ENCODE results near the gene IL15RA.
"Not testable (repeated sequence)": the region's sequence is repeated elsewhere in the genome, so short reads cannot be mapped to it uniquely, and the experiment has no call there.

The IL15RA gene

DNA sequence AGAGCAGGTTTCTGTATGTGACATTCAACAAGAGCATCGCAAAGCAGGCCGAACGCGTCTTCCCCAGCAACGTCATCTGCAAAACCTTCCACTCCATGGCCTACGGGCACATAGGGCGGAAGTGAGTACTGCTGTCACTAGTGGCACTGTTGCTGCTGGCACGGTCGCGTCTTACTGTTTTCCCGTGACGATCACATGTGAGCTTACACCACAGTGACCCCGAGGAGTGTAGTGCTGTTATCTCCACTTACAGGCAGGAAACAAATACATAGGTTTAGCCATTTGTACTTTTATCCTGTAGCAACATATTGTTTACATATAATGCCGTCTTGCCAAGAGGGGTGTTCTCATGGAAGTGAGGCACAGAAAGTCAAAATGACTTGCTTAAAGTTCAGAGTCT lies 61.9 kb downstream of the IL15RA start:
- Histone ChIP-seq H3K36me3 (ENCODE audit: insufficient read depth) (no peaks in the 10 kb centered on the region; the same call in 1 of the 2 replicates), H3K27ac (no peak overlapping the region), H3K79me2 (ENCODE audit: insufficient read depth, low read depth) (no peaks in the 10 kb centered on the region), H2AFZ (ENCODE audit: low read depth) (no peak overlapping the region), H3K27me3 (ENCODE audit: insufficient read depth, low read depth) (no peaks in the 10 kb centered on the region), H3K9ac (no peak overlapping the region), H4K20me1 (ENCODE audit: insufficient read depth) (no peaks in the 10 kb centered on the region), H3K4me3 (IDR thresholded peaks at IDR 0.05; ENCODE audit: insufficient read depth, low read depth, low read length) (no peak overlapping the region), H3K4me2 (no peak overlapping the region), H3K4me1 (ENCODE audit: low read depth, poor library complexity, severe bottlenecking) (no peaks in the 10 kb centered on the region)
- TF ChIP-seq, protein P1, sequence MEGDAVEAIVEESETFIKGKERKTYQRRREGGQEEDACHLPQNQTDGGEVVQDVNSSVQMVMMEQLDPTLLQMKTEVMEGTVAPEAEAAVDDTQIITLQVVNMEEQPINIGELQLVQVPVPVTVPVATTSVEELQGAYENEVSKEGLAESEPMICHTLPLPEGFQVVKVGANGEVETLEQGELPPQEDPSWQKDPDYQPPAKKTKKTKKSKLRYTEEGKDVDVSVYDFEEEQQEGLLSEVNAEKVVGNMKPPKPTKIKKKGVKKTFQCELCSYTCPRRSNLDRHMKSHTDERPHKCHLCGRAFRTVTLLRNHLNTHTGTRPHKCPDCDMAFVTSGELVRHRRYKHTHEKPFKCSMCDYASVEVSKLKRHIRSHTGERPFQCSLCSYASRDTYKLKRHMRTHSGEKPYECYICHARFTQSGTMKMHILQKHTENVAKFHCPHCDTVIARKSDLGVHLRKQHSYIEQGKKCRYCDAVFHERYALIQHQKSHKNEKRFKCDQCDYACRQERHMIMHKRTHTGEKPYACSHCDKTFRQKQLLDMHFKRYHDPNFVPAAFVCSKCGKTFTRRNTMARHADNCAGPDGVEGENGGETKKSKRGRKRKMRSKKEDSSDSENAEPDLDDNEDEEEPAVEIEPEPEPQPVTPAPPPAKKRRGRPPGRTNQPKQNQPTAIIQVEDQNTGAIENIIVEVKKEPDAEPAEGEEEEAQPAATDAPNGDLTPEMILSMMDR (conservative IDR thresholded peaks at IDR 0.05; ENCODE audit: low read depth, low read length), result no peak

DNA sequence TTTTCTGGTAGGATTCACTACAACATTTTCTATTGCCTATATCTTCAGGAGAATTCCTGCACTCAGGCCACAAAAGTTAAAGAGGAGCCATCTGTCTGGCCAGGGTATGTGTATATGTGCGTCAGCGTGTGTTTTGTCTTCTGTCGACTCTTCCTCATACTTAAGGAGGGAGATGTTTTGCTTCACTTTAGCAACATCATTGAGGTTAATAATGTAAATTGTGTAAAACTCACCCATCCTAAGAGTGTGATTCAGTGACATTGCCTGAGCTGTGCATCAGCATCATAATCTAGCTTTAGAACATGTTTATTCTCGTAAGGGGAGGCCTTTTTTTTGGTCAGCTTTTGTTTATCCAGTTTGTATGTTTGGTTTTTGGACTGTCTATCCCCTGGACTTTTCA lies 63.6 kb downstream of the IL15RA start:
- Histone ChIP-seq H3K27ac (no peak overlapping the region), H4K20me1 (ENCODE audit: insufficient read depth) (no peaks in the 10 kb centered on the region), H3K4me2 (no peak overlapping the region), H3K4me1 (ENCODE audit: low read depth, poor library complexity, severe bottlenecking) (no peaks in the 10 kb centered on the region), H3K27me3 (ENCODE audit: insufficient read depth, low read depth) (no peaks in the 10 kb centered on the region), H3K79me2 (ENCODE audit: insufficient read depth, low read depth) (no peaks in the 10 kb centered on the region), H3K4me3 (IDR thresholded peaks at IDR 0.05; ENCODE audit: insufficient read depth, low read depth, low read length) (no peak overlapping the region), H3K36me3 (ENCODE audit: insufficient read depth) (peaks cover 3% of the 10 kb centered on the region; the same call in 1 of the 2 replicates), H2AFZ (ENCODE audit: low read depth) (no peak overlapping the region), H3K9ac (no peak overlapping the region)
- TF ChIP-seq, protein P1 (conservative IDR thresholded peaks at IDR 0.05; ENCODE audit: low read depth, low read length), result no peak

DNA sequence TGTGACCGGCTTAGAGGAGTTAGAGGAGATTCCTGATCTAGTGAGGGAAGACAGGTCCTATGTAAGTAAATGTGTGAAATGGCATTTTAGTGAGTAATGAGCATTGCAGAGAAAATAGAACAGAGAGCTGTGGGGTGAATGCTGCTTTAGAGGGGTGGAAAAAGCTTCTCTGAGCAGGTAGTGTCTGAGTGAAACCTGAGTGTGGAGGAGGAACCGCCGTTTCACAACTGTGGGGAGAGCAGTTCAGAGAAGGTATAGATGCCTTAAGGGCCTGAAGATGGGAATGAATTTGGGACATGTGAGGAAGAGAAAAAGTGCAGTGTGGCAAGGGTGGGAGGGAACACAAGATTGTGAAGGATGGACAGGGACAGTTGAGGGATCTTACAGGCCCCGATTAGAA lies 65.7 kb downstream of the IL15RA start:
- no peak overlapping the region for H2AFZ ChIP-seq (ENCODE audit: low read depth)
- H3K27ac ChIP-seq, result no peak overlapping the region
- no peak overlapping the region for H3K9ac ChIP-seq
- no peaks in the 10 kb centered on the region for H3K79me2 ChIP-seq (ENCODE audit: insufficient read depth, low read depth)
- H3K4me2 ChIP-seq, result no peak overlapping the region
- no peaks in the 10 kb centered on the region for H3K27me3 ChIP-seq (ENCODE audit: insufficient read depth, low read depth)
- no peak overlapping the region for H3K4me3 ChIP-seq (IDR thresholded peaks at IDR 0.05; ENCODE audit: insufficient read depth, low read depth, low read length)
- no peaks in the 10 kb centered on the region for H3K4me1 ChIP-seq (ENCODE audit: low read depth, poor library complexity, severe bottlenecking)
- TF ChIP-seq, protein P1 (conservative IDR thresholded peaks at IDR 0.05; ENCODE audit: low read depth, low read length), result no peak
- no peaks in the 10 kb centered on the region for H4K20me1 ChIP-seq (ENCODE audit: insufficient read depth)
- peaks cover 3% of the 10 kb centered on the region; the same call in 1 of the 2 replicates for H3K36me3 ChIP-seq (ENCODE audit: insufficient read depth)

DNA sequence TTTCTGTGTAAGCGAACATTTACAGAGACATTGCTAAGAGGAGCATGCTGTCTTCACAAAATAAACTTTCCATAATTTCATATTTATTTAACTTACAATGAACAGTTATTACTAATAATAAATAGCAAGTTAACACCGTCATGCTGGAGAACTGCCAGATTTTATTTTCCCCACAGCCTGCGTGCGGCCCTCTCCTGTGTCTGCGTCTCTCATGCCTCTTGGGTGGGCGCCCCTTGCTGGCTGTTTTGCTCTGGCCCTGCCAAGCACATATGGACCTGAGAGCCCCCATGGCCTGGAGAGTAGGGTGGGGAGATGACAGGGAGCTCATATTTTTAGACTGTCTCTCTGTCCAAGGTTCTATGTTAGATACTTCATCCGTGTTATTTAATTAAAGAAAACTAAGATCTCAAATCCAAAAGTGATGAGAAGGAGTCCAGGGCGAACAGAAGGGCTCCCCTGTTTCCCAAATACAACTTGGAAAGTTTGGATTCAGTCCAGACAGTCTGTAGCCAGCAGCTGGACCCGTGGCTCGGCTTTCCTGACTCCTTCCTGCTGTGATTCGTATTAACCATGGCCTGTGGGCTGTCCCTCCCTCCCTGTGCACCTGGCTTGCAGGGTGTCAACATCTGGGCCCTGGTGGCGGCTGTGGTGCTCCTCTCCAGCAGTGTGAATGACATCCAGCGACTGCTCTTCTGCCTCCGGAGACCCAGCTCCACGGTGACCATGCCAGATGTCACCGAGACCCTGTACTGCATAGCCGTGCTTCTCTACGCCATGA lies 66.8 kb downstream of the IL15RA start:
- Histone ChIP-seq H3K36me3 (ENCODE audit: insufficient read depth) (peaks cover 3% of the 10 kb centered on the region; the same call in 1 of the 2 replicates), H3K9ac (no peak overlapping the region), H2AFZ (ENCODE audit: low read depth) (no peak overlapping the region), H3K4me2 (no peak overlapping the region), H3K27ac (no peak overlapping the region), H3K4me3 (IDR thresholded peaks at IDR 0.05; ENCODE audit: insufficient read depth, low read depth, low read length) (no peak overlapping the region), H4K20me1 (ENCODE audit: insufficient read depth) (no peaks in the 10 kb centered on the region), H3K79me2 (ENCODE audit: insufficient read depth, low read depth) (no peaks in the 10 kb centered on the region), H3K27me3 (ENCODE audit: insufficient read depth, low read depth) (no peaks in the 10 kb centered on the region), H3K4me1 (ENCODE audit: low read depth, poor library complexity, severe bottlenecking) (no peaks in the 10 kb centered on the region)
- TF ChIP-seq, protein P1 (conservative IDR thresholded peaks at IDR 0.05; ENCODE audit: low read depth, low read length), result no peak

DNA sequence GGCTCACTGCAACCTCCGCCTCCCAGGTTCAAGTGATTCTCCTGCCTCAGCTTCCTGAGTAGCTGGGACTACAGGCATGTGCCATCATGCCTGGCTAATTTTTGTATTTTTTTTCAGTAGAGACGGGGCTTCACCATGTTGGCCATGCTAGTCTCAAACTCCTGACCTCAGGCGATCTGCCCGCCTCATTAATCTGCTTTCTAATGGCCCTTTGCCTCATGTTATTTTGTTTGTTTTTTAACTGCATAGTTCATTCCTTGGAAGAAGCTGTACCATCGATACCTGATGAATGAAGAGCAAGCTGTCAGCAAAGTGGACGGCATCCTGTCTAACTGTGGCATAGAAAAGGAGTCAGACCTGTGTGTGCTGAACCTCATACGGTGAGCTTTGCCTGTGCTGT lies 68.7 kb downstream of the IL15RA start:
- H3K4me2 ChIP-seq; H3K27me3 ChIP-seq (ENCODE audit: insufficient read depth, low read depth); H3K79me2 ChIP-seq (ENCODE audit: insufficient read depth, low read depth); H3K36me3 ChIP-seq (ENCODE audit: insufficient read depth); H3K27ac ChIP-seq; H2AFZ ChIP-seq (ENCODE audit: low read depth); H3K4me3 ChIP-seq (IDR thresholded peaks at IDR 0.05; ENCODE audit: insufficient read depth, low read depth, low read length); H3K9ac ChIP-seq; H4K20me1 ChIP-seq (ENCODE audit: insufficient read depth): not testable (repeated sequence)
- H3K4me1 ChIP-seq (ENCODE audit: low read depth, poor library complexity, severe bottlenecking), result peaks cover 16% of the 10 kb centered on the region

Measured in KMS-11 (cell line).